ENCODE results near the gene TNFRSF19.

- no peak for TF ChIP-seq CTCF (conservative IDR thresholded peaks at IDR 0.05 in 1 of 2, IDR thresholded peaks at IDR 0.05 in 1 of 2; ENCODE audit: extremely low read depth in 1 of 2, insufficient read depth in 1 of 2, low read depth in 1 of 2, low read length in 2 of 2)
- TF ChIP-seq EZH2 (IDR thresholded peaks at IDR 0.05; ENCODE audit: borderline replicate concordance, low read length), result no peak
Observed at GRCh38 chr13:23628765-23629565, 58.8 kb downstream of the TNFRSF19 start.

Data from mammary epithelial cell (primary cell).